ENCODE data around the gene BICRA.

- TF ChIP-seq CTCF (IDR thresholded peaks at IDR 0.05) (no peak), POLR2A (IDR thresholded peaks at IDR 0.05) (no peak), POLR2AphosphoS5 (IDR thresholded peaks at IDR 0.05) (no peak)
Measured at GRCh38 chr19:47698631-47699359, 89.9 kb downstream of the BICRA start.
